Glomerular endothelial cell (primary cell): ENCODE data around the gene DRD2. TPM values are rescaled to one million over a fixed set of nuclear protein-coding genes. Genes with fewer than 3 reads are reported as not detected.

Experiments
- DNase-seq: peaks from one replicate; pipeline ENCODE4 v3.0.0-alpha.2; 2011; ENCODE audit warnings: low read depth, low spot score; ENCODE audit errors: extremely low read depth
- total RNA-seq: library from RNA; depleted of rRNA; stranded (reverse); fragments of >200 nt; gene quantifications from 2 replicates; pipeline ENCODE4 v1.2.3, GENCODE V29; 2015

The DRD2 gene
- total RNA-seq, 1 donor from 2014 or later = not detected

- DNase-seq = no peak
These were observed 12.4 kb upstream of the DRD2 start for GRCh38 chr11:113487622-113488021.

GRCh38 chr11:113484223-113484622 lies 9.0 kb upstream of the DRD2 start:
- no peak for DNase-seq

GRCh38 chr11:113481672-113482071 lies 6.5 kb upstream of the DRD2 start:
- DNase-seq = no peak

- DNase-seq = no peak
These were observed 6.0 kb upstream of the DRD2 start for GRCh38 chr11:113481226-113481625.

- DNase-seq = no peak
These were observed 2.1 kb upstream of the DRD2 start for GRCh38 chr11:113477321-113477720.

- DNase-seq = no peak
These were observed 1.4 kb upstream of the DRD2 start for GRCh38 chr11:113476553-113476952.

GRCh38 chr11:113474362-113475159 lies 637 bp downstream of the DRD2 start:
- DNase-seq = peak; percentile 27

GRCh38 chr11:113473983-113474361 lies 1.2 kb downstream of the DRD2 start:
- no peak for DNase-seq

- no peak for DNase-seq
These were observed 2.7 kb downstream of the DRD2 start for GRCh38 chr11:113472471-113472870.

GRCh38 chr11:113470233-113470632 lies 5.0 kb downstream of the DRD2 start:
- no peak for DNase-seq

GRCh38 chr11:113468726-113469345 lies 6.4 kb downstream of the DRD2 start:
- no peak for DNase-seq

GRCh38 chr11:113467545-113467944 lies 7.7 kb downstream of the DRD2 start:
- no peak for DNase-seq

- no peak for DNase-seq
These were observed 9.4 kb downstream of the DRD2 start for GRCh38 chr11:113465786-113466185.

GRCh38 chr11:113464416-113464815 lies 10.8 kb downstream of the DRD2 start:
- no peak for DNase-seq

- DNase-seq = no peak
These were observed 12.4 kb downstream of the DRD2 start for GRCh38 chr11:113462830-113463229.

- no peak for DNase-seq
These were observed 13.6 kb downstream of the DRD2 start for GRCh38 chr11:113461639-113462038.

- no peak for DNase-seq
These were observed 14.7 kb downstream of the DRD2 start for GRCh38 chr11:113460469-113460868.

GRCh38 chr11:113458189-113458588 lies 17.0 kb downstream of the DRD2 start:
- no peak for DNase-seq

GRCh38 chr11:113457784-113458183 lies 17.4 kb downstream of the DRD2 start:
- no peak for DNase-seq

- DNase-seq = no peak
These were observed 20.7 kb downstream of the DRD2 start for GRCh38 chr11:113454455-113454854.

GRCh38 chr11:113449743-113450142 lies 25.5 kb downstream of the DRD2 start:
- no peak for DNase-seq

- DNase-seq = no peak
These were observed 26.9 kb downstream of the DRD2 start for GRCh38 chr11:113448316-113448677.
